K562 (cell line): Measurements from ENCODE around the gene GANAB. TPM values are rescaled to one million over a fixed set of nuclear protein-coding genes. Genes with fewer than 3 reads are reported as not detected.

Experiments
- E2F4 ChIP-seq: sonication (generic); formaldehyde crosslinking; IDR thresholded peaks from 2 replicates; pipeline ENCODE4 v1.8.0; 2022; ENCODE audit warnings: mild to moderate bottlenecking, low read depth, missing genetic modification reagents
- ELF4 ChIP-seq: fragments of 450-650 bp; formaldehyde crosslinking; IDR thresholded peaks from 2 replicates; pipeline ENCODE4 v1.4.0; 2022; ENCODE audit warnings: missing genetic modification characterization
- GATAD2B ChIP-seq: fragments of 450-650 bp; IDR thresholded peaks from 2 replicates; pipeline ENCODE4 v1.6.1; 2017; ENCODE audit warnings: mild to moderate bottlenecking, borderline replicate concordance
- HDAC1 ChIP-seq, 2 experiments: fragments of 450-650 bp; IDR thresholded peaks; 2 replicates each; pipeline ENCODE4 v1.6.1; 2016 to 2017; ENCODE audit warnings: inconsistent platforms in 1 of 2, mild to moderate bottlenecking in 1 of 2, moderate library complexity in 1 of 2
- HMG20A ChIP-seq: fragments of 450-650 bp; formaldehyde crosslinking; conservative IDR thresholded peaks from 2 replicates; pipeline ENCODE4 v1.4.0; 2020; ENCODE audit warnings: mild to moderate bottlenecking, mixed read lengths
- IRF1 ChIP-seq: sonication (generic); formaldehyde crosslinking; IDR thresholded peaks from 2 replicates; pipeline ENCODE4 v1.8.0; 2022; ENCODE audit warnings: missing genetic modification reagents, mild to moderate bottlenecking, borderline replicate concordance
- IRF2 ChIP-seq: sonication (generic); formaldehyde crosslinking; IDR thresholded peaks from 2 replicates; pipeline ENCODE4 v1.8.1; 2022; ENCODE audit warnings: mild to moderate bottlenecking, missing genetic modification reagents
- KDM1A ChIP-seq, 2 experiments: fragments of 450-650 bp; IDR thresholded peaks; 2 replicates each; pipeline ENCODE4 v1.6.1; 2016; ENCODE audit warnings: mild to moderate bottlenecking in 2 of 2
- KHSRP ChIP-seq: fragments of 450-650 bp; IDR thresholded peaks from 2 replicates; pipeline ENCODE4 v1.6.1; 2017
- MYNN ChIP-seq, 2 experiments: sonication (generic); formaldehyde crosslinking in 1 of 2; IDR thresholded peaks; 2 replicates each; pipeline versions ENCODE4 v1.5.0 to v1.6.1; 2016 to 2020; ENCODE audit warnings: antibody characterized with exemption in 1 of 2, missing genetic modification reagents in 1 of 2
- NFIX ChIP-seq: fragments of 250-450 bp; sonication (Bioruptor Pico); IDR thresholded peaks from 2 replicates; pipeline ENCODE4 v1.4.0; 2020; ENCODE audit warnings: low read depth, mild to moderate bottlenecking, moderate library complexity
- OTX1 ChIP-seq: fragments of 450-650 bp; formaldehyde crosslinking; IDR thresholded peaks from 2 replicates; pipeline ENCODE4 v1.4.0; 2022; ENCODE audit warnings: mild to moderate bottlenecking
- PHTF2 ChIP-seq: fragments of 250-450 bp; sonication (Bioruptor Pico); IDR thresholded peaks from 2 replicates; pipeline ENCODE4 v1.5.0; 2021; ENCODE audit warnings: mild to moderate bottlenecking
- RBM17 ChIP-seq: fragments of 200-400 bp; formaldehyde crosslinking; IDR thresholded peaks from 2 replicates; pipeline ENCODE4 v1.6.1; 2017; ENCODE audit warnings: low read depth, mild to moderate bottlenecking, low read length, borderline replicate concordance
- RNF219 ChIP-seq: fragments of 250-450 bp; sonication (Bioruptor Pico); IDR thresholded peaks from 2 replicates; pipeline ENCODE4 v1.5.0; 2022; ENCODE audit warnings: mild to moderate bottlenecking
- SMAD4 ChIP-seq: fragments of 250-450 bp; sonication (Bioruptor Pico); conservative IDR thresholded peaks from 2 replicates; pipeline ENCODE4 v1.8.0; 2021; ENCODE audit warnings: inconsistent platforms, mild to moderate bottlenecking, moderate library complexity
- SREBF1 ChIP-seq: fragments of 150-350 bp; IDR thresholded peaks from 2 replicates; pipeline ENCODE4 v1.6.1; 2014; ENCODE audit warnings: antibody characterized with exemption, low read depth, low read length, borderline replicate concordance
- SRSF9 ChIP-seq: fragments of 200-400 bp; formaldehyde crosslinking; IDR thresholded peaks from 2 replicates; pipeline ENCODE4 v1.6.1; 2017; ENCODE audit warnings: low read depth, low read length, borderline replicate concordance
- TEAD1 ChIP-seq, 2 experiments: fragments of 450-650 bp in 1 of 2; sonication (generic) in 1 of 2; formaldehyde crosslinking; IDR thresholded peaks; 2 replicates each; pipeline versions ENCODE4 v1.4.0 to v1.8.0; 2020 to 2022; ENCODE audit warnings: mild to moderate bottlenecking in 2 of 2, missing genetic modification reagents in 1 of 2
- UBTF ChIP-seq, 2 experiments: IDR thresholded peaks; 2 replicates each; pipeline ENCODE4 v1.6.1; 2012; ENCODE audit warnings: improper control_type of control experiment in 2 of 2, low read depth in 2 of 2, low read length in 2 of 2, borderline replicate concordance in 1 of 2
- WHSC1 ChIP-seq: IDR thresholded peaks from one replicate; pipeline ENCODE4 v1.6.1; 2012; ENCODE audit warnings: low read length, control low read depth, inconsistent platforms
- ZNF134 ChIP-seq: fragments of 250-450 bp; sonication (Bioruptor Pico); conservative IDR thresholded peaks from 2 replicates; pipeline ENCODE4 v1.4.0; 2020
- ZNF143 ChIP-seq: sonication (generic); formaldehyde crosslinking; IDR thresholded peaks from 2 replicates; pipeline ENCODE4 v1.9.0; 2022; ENCODE audit warnings: mild to moderate bottlenecking, missing genetic modification reagents
- ZNF24 ChIP-seq: fragments of 450-650 bp; IDR thresholded peaks from 2 replicates; pipeline ENCODE4 v1.6.1; 2016
- ZNF780A ChIP-seq: fragments of 250-450 bp; sonication (Bioruptor Pico); IDR thresholded peaks from 2 replicates; pipeline ENCODE4 v1.5.0; 2021; ENCODE audit warnings: mild to moderate bottlenecking
- polyA plus RNA-seq, 8 experiments: library from polyadenylated mRNA; depleted of rRNA in 4 of 8; stranded (reverse) in 5 of 8; unstranded in 3 of 8; fragments of >200 nt; fragmentation: Nextera tagmentation in 2 of 8; fragmentation: Illumina TruSeq in 1 of 8; extraction: Ambion mirVana in 2 of 8; extraction: Trizol in 1 of 8; gene quantifications; 2 replicates each; pipeline versions ENCODE4 v1.2.1 to v1.2.3, GENCODE V29; 2011 to 2014; ENCODE audit warnings: inconsistent platforms in 1 of 8, missing spikeins in 1 of 8
- total RNA-seq, 7 experiments: library from RNA; depleted of rRNA in 6 of 7; stranded (reverse); fragments of >200 nt in 6 of 7; fragmentation: Illumina TruSeq in 2 of 7; extraction: Trizol in 2 of 7; gene quantifications; 2 replicates each; pipeline versions ENCODE4 v1.2.1 to v1.2.3, GENCODE V29; 2011 to 2021; ENCODE audit warnings: low replicate concordance in 1 of 7

GANAB gene
- total and polyA plus RNA-seq, 9 of the 15 experiments (the other 6 are each of a cell fraction or from before 2014, with no cell fraction given), result 6.5 to 284 (median 161) TPM

- TF ChIP-seq GATAD2B (no peak), IRF2 (CRISPR knock-in tag) (no peak), TEAD1 (CRISPR knock-in tag; IDR thresholded peaks at IDR 0.05) (peak in 1 of 2 experiments; percentile 61; a peak in 1 of 4 replicates), OTX1 (CRISPR knock-in tag) (no peak), ZNF24 (no peak), SREBF1 (no peak), E2F4 (CRISPR knock-in tag) (no peak), KHSRP (no peak), KDM1A (IDR thresholded peaks at IDR 0.05) (no peak), ZNF780A (CRISPR knock-in tag) (no peak), NFIX (CRISPR knock-in tag) (no peak), ELF4 (CRISPR knock-in tag) (no peak), IRF1 (CRISPR knock-in tag) (no peak), SRSF9 (no peak), RNF219 (CRISPR knock-in tag) (no peak), PHTF2 (CRISPR knock-in tag) (no peak), ZNF134 (CRISPR knock-in tag) (no peak), HMG20A (CRISPR knock-in tag) (no peak), MYNN (IDR thresholded peaks at IDR 0.05) (peak; percentile 69), MYNN (CRISPR knock-in tag; IDR thresholded peaks at IDR 0.05) (no peak), UBTF (IDR thresholded peaks at IDR 0.05; ENCODE audit: borderline replicate concordance in 1 of 2, low read depth in 2 of 2, low read length in 2 of 2) (no peak), WHSC1 (no peak), RBM17 (no peak), SMAD4 (CRISPR knock-in tag) (no peak), ZNF143 (no peak), HDAC1 (IDR thresholded peaks at IDR 0.05) (no peak; a peak in 1 of 4 replicates)
These were observed 52.9 kb downstream of the GANAB start (continued) for GRCh38 chr11:62593434-62594044.
